ENCODE results near the gene MTA3.
"Not testable (repeated sequence)": the region's sequence is repeated elsewhere in the genome, so short reads cannot be mapped to it uniquely, and the experiment has no call there.

MTA3 gene

GRCh38 chr2:42639340-42640077 lies 71.1 kb downstream of the MTA3 start:
- no peaks in the 10 kb centered on the region for H3F3A ChIP-seq (ENCODE audit: low read depth)
- H3K9me2 ChIP-seq (replicated peaks; ENCODE audit: low read depth, low read length): no peaks in the 10 kb centered on the region
- no peaks in the 10 kb centered on the region for H3K27me3 ChIP-seq (ENCODE audit: insufficient read depth, low read length, poor library complexity, severe bottlenecking)
- H4K20me1 ChIP-seq (ENCODE audit: insufficient read depth, low read length, poor library complexity, severe bottlenecking): no peaks in the 10 kb centered on the region
- H3K79me2 ChIP-seq (ENCODE audit: insufficient read depth, low read length): peaks cover 3% of the 10 kb centered on the region; the same call in 1 of the 2 replicates
- no peak for TF ChIP-seq EZH2phosphoT487 (IDR thresholded peaks at IDR 0.05; ENCODE audit: borderline replicate concordance)
- TF ChIP-seq, protein P1, sequence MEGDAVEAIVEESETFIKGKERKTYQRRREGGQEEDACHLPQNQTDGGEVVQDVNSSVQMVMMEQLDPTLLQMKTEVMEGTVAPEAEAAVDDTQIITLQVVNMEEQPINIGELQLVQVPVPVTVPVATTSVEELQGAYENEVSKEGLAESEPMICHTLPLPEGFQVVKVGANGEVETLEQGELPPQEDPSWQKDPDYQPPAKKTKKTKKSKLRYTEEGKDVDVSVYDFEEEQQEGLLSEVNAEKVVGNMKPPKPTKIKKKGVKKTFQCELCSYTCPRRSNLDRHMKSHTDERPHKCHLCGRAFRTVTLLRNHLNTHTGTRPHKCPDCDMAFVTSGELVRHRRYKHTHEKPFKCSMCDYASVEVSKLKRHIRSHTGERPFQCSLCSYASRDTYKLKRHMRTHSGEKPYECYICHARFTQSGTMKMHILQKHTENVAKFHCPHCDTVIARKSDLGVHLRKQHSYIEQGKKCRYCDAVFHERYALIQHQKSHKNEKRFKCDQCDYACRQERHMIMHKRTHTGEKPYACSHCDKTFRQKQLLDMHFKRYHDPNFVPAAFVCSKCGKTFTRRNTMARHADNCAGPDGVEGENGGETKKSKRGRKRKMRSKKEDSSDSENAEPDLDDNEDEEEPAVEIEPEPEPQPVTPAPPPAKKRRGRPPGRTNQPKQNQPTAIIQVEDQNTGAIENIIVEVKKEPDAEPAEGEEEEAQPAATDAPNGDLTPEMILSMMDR (conservative IDR thresholded peaks at IDR 0.05; ENCODE audit: low read length): no peak
- peaks cover 26% of the 10 kb centered on the region for H3K4me1 ChIP-seq (ENCODE audit: insufficient read depth, low read length, poor library complexity, severe bottlenecking)
- H3K36me3 ChIP-seq (ENCODE audit: insufficient read depth, low read length): peaks cover 7% of the 10 kb centered on the region; the same call in 1 of the 2 replicates
- H3K9ac ChIP-seq (ENCODE audit: low read depth, low read length, poor library complexity, severe bottlenecking): no peak overlapping the region
- no peak overlapping the region for H3K4me2 ChIP-seq (ENCODE audit: low read depth, low read length, poor library complexity, severe bottlenecking)
- H3K4me3 ChIP-seq (ENCODE audit: low read length, poor library complexity, severe bottlenecking): no peak overlapping the region
- no peak overlapping the region for H2AFZ ChIP-seq (ENCODE audit: low read length)
- no peaks in the 10 kb centered on the region for H3K9me3 ChIP-seq (ENCODE audit: insufficient read depth, low read depth, low read length)

DNA sequence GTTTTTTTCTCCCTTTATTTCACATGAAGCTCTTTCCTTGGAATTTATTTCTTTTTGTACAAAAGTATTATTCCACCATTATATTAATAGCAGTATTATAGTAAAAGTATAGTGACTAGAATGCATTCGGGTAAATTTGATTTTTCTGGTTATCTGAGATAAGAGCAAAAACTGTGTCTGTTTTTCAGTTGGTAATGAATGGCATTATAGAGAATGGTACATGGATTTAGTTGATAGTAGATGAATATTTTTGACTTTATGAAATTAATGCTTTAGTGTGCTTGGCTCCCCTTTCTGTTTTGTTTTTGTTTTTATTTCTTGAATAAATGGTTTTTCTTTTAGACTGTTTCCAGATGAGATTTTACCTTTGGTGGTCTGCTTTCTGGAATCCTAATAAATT lies 71.8 kb downstream of the MTA3 start:
- Histone ChIP-seq H4K20me1 (ENCODE audit: insufficient read depth, low read length, poor library complexity, severe bottlenecking) (no peaks in the 10 kb centered on the region), H3K9ac (ENCODE audit: low read depth, low read length, poor library complexity, severe bottlenecking) (no peak overlapping the region), H3K27me3 (ENCODE audit: insufficient read depth, low read length, poor library complexity, severe bottlenecking) (no peaks in the 10 kb centered on the region), H3K4me1 (ENCODE audit: insufficient read depth, low read length, poor library complexity, severe bottlenecking) (peaks cover 26% of the 10 kb centered on the region), H3K4me2 (ENCODE audit: low read depth, low read length, poor library complexity, severe bottlenecking) (no peak overlapping the region), H3K9me2 (replicated peaks; ENCODE audit: low read depth, low read length) (no peaks in the 10 kb centered on the region), H3F3A (ENCODE audit: low read depth) (no peaks in the 10 kb centered on the region), H3K36me3 (ENCODE audit: insufficient read depth, low read length) (peaks cover 14% of the 10 kb centered on the region), H3K79me2 (ENCODE audit: insufficient read depth, low read length) (peaks cover 3% of the 10 kb centered on the region; the same call in 1 of the 2 replicates), H3K4me3 (ENCODE audit: low read length, poor library complexity, severe bottlenecking) (no peak overlapping the region), H3K9me3 (ENCODE audit: insufficient read depth, low read depth, low read length) (no peaks in the 10 kb centered on the region), H2AFZ (ENCODE audit: low read length) (no peak overlapping the region)
- TF ChIP-seq, protein P1 (conservative IDR thresholded peaks at IDR 0.05; ENCODE audit: low read length): no peak
- no peak for TF ChIP-seq EZH2phosphoT487 (IDR thresholded peaks at IDR 0.05; ENCODE audit: borderline replicate concordance)

DNA sequence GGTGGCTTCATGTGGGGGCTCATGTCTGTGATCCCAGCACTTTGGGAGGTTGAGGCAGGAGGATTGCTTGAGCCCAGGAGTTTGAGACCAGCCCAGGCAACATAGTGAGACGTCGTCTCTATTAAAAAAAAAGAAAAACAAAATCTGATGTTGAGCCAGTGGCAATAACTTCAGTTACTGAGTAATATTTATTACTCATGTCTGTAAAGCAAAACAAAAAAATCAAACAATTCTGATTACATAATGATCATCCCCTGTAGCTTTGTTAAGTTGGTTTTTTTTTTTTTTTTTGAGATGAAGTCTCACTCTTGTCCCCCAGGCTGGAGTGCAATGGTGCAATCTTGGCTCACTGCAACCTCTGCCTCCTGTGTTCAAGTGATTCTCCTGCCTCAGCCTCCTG lies 73.9 kb downstream of the MTA3 start:
- H2AFZ ChIP-seq (ENCODE audit: low read length); H3F3A ChIP-seq (ENCODE audit: low read depth); H4K20me1 ChIP-seq (ENCODE audit: insufficient read depth, low read length, poor library complexity, severe bottlenecking); H3K4me2 ChIP-seq (ENCODE audit: low read depth, low read length, poor library complexity, severe bottlenecking); H3K4me3 ChIP-seq (ENCODE audit: low read length, poor library complexity, severe bottlenecking); H3K79me2 ChIP-seq (ENCODE audit: insufficient read depth, low read length); H3K27me3 ChIP-seq (ENCODE audit: insufficient read depth, low read length, poor library complexity, severe bottlenecking); H3K9me3 ChIP-seq (ENCODE audit: insufficient read depth, low read depth, low read length); H3K9me2 ChIP-seq (replicated peaks; ENCODE audit: low read depth, low read length); H3K9ac ChIP-seq (ENCODE audit: low read depth, low read length, poor library complexity, severe bottlenecking): not testable (repeated sequence)
- Histone ChIP-seq H3K36me3 (ENCODE audit: insufficient read depth, low read length) (peaks cover 28% of the 10 kb centered on the region), H3K4me1 (ENCODE audit: insufficient read depth, low read length, poor library complexity, severe bottlenecking) (peaks cover 26% of the 10 kb centered on the region)

DNA sequence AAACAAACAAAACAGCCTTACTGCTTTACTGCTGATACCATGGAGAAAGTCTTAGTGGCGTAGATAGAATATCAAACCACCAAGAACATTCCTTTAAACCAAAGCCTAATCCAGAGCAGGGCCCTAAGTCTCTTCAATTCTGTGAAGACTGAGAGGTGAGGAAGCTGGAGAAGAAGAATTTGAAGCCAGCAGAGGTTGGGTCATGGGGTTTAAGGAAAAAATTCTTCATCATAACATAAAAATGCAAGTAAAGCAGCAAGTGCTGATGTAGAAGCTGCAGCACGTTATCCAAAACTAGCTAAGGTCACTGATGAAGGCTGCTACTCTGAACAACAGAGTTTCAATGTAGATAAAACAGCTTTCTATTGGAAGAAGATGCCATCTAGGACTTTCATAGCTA lies 77.1 kb downstream of the MTA3 start:
- Histone ChIP-seq H3K9me3 (ENCODE audit: insufficient read depth, low read depth, low read length) (no peaks in the 10 kb centered on the region), H3K27me3 (ENCODE audit: insufficient read depth, low read length, poor library complexity, severe bottlenecking) (no peaks in the 10 kb centered on the region), H3K36me3 (ENCODE audit: insufficient read depth, low read length) (peaks cover 28% of the 10 kb centered on the region), H4K20me1 (ENCODE audit: insufficient read depth, low read length, poor library complexity, severe bottlenecking) (peaks cover 8% of the 10 kb centered on the region), H3K4me3 (ENCODE audit: low read length, poor library complexity, severe bottlenecking) (no peak overlapping the region), H2AFZ (ENCODE audit: low read length) (no peak overlapping the region), H3F3A (ENCODE audit: low read depth) (peaks cover 5% of the 10 kb centered on the region), H3K9ac (ENCODE audit: low read depth, low read length, poor library complexity, severe bottlenecking) (no peak overlapping the region), H3K9me2 (replicated peaks; ENCODE audit: low read depth, low read length) (no peaks in the 10 kb centered on the region), H3K4me1 (ENCODE audit: insufficient read depth, low read length, poor library complexity, severe bottlenecking) (peaks cover 15% of the 10 kb centered on the region), H3K4me2 (ENCODE audit: low read depth, low read length, poor library complexity, severe bottlenecking) (no peak overlapping the region), H3K79me2 (ENCODE audit: insufficient read depth, low read length) (no peaks in the 10 kb centered on the region)
- TF ChIP-seq, protein P1 (conservative IDR thresholded peaks at IDR 0.05; ENCODE audit: low read length): no peak
- no peak for TF ChIP-seq EZH2phosphoT487 (IDR thresholded peaks at IDR 0.05; ENCODE audit: borderline replicate concordance)

Measured in Loucy (cell line).